GM19467 (cell line): Measurements from ENCODE around the gene MUC5AC.
"Not testable (repeated sequence)": the region's sequence is repeated elsewhere in the genome, so short reads cannot be mapped to it uniquely, and the experiment has no call there.

Experiments
- ATAC-seq: cut with Tn5 transposase; IDR thresholded peaks from one replicate; pipeline ENCODE4 v1.9.1; 2021; ENCODE audit warnings: mild to moderate bottlenecking, moderate library complexity; ENCODE audit not compliant: unreplicated experiment

Gene MUC5AC

DNA sequence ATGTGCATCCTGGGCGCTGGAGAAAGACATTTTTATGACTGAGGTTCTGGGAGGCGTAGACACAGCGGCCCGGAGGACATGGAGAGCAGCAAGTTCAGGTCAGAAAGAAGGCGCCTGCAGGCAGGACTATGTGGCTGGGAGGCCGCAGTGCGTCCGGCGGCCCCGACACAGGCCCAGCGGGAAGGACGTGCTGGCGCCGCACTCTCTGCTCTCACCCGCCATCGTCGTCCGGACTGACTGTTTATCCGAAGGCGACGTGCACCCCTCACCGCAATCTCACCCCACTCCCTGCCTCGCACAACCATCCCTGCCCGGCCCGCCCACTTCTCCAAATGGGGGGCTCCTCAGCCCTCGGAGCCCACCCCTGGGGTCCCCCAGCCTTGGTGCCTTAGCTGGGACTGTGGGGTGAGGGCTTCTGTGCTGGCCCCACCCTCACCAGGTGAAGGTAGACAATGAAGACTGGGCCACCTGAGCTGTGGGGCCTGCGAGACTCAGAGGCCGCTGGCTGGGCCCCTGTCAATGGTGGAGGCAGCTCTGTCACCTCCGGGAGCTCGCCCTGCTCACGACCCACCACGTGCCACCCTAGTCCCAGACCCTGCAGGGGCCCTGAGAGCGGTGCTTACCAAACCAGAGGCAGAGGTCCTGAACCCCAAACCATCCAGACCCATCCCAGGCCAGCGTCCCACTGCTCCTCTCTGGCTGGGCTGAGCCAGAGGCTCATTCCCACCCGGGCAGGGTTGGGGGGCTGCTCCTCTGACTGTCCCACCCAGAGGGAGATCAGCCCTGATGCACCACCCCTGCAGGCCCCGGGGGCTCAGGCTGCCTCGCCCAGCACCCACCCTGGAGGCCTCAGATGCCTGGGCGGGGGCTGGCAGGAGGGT is 48.9 kb downstream of the MUC5AC start:
- ATAC-seq: no peak

DNA sequence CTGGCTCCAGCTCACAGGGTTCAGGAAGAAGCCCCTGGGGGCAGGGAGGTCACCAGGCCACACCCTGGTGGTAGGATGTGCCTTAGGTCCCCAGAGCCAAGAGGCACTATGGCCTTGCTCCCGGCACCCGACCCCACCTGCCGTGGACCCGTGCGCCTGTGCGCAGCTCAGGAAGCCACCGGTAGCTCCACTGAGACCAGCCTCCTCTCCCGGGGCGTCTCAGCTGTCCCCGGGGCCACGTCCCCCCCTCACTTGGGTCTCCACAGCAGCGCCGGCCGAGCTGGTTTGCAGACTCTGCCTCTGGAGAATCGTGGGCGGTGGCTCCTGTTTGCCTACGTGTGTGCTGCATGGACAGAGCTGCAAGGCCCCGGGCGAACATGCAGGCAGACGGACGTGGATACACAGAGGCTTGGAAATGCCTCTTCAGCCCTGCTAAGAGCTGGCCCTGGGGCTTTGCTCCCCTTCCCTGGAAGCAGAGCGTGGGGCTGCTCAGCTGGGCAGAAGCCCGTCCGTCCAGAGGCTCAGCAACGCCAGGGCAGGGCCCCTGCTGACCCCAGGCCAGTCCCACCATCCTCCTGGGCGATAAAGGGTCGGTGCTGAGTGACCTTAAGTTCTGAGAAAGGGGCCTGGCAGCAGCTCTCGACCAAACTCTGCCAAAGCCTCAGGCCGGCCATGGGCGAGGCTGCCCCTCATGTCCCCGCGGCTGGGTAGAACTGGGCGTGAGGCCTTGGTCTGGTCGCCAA is 49.8 kb downstream of the MUC5AC start:
- no peak for ATAC-seq

DNA sequence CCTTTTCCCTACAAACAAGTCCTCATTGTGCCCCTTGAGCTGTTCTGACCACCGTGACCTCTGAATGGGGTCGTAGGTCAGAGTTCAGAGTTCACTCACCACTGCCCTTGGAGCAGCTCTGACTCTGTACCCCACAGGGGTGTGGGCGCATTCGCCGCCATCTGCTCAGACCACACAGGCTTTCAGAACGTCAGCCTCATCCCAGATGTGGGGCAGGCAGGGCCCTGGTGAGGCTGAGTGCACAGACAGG is 50.3 kb downstream of the MUC5AC start:
- no peak for ATAC-seq

DNA sequence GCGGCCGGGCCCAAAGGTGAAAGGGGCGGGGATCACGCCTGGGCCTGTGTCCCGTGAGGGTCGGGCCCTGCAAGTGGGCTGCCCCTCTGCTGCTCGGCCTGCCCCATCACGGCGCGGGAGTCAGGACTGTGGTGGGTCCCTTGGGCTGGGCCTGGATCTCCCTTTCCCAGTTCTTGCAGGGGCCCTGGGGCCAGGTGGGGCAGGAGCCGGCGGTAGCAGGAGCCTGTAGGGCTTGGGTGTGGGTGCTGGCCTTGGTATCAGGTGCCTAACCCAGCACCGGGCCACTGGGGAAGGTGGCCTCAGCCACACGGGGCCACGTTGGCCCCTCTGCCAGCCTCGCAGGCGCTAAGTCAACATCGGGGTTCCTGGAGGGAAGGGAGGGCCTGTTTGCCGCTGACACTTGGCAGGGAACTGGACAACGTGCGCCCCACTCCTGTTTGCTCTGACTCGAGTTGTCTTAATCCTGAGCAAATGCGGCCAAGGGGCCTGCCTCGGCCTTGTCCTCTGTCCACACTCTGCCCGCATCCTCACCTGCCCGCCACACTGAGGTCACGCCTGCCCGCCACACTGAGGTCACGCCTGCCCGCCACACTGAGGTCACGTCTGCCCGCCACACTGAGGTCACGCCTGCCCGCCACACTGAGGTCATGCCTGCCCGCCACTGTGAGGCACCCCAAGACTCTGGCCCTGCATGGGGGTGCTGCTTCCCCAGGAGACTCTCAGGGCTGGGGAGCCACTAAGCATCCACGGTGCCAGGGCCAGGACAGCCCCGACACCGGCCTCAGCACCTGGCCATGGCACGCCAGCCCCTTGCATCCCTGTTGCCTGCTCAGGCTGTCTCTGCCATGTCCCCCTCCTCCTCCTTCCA is 50.9 kb downstream of the MUC5AC start:
- no peak for ATAC-seq

DNA sequence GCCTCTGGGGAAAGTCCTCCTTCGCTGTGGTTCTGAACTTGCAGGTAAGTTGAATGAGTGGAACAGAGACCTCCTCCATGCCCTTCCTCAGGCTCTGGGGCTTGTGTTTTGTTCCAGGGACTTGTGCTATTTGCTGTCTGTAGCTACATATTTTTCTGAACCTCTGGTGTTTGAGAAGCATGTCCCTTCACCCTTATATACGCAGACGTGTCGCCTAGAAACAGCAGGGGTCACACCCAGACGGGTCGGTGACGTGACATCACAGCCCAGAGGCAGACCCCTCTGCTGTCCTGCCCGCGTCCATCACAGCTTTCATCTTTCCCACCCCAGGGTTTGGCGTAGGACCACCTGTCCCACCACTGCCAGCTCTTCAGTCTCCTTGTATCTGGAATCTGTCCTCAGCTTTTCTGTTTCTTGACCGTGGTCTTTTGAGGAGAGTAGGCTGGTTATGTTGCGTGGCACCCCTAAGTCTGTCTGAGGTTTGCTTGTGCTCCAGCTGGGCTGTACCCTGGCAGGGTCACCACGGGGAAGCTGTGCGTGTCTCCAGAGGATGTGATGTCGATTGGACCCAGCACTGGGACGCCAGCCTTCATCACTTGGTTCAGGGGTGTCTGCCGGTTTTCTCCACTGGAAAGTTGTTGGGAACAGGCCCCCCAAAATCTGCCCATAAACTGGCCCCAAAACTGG is 51.8 kb downstream of the MUC5AC start:
- ATAC-seq: no peak

DNA sequence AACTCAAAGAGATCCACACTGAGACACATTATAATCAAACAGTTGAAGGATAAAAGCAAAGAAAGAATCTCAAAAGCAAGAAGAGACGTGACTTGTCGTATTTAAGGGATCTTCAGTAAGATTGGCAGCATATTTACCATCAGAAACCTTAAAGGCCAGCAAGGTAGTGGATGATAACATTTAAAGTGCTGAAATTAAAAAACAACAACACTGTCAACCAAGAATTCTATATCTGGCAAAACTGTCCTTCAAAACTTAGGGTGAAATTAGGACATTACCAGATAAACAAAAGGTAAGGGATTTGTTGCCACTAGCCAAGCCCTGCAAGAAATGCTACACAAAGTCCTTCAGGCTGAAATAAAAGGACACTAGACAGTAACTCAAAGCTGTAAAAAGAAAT is 54.1 kb downstream of the MUC5AC start:
- ATAC-seq: no peak

DNA sequence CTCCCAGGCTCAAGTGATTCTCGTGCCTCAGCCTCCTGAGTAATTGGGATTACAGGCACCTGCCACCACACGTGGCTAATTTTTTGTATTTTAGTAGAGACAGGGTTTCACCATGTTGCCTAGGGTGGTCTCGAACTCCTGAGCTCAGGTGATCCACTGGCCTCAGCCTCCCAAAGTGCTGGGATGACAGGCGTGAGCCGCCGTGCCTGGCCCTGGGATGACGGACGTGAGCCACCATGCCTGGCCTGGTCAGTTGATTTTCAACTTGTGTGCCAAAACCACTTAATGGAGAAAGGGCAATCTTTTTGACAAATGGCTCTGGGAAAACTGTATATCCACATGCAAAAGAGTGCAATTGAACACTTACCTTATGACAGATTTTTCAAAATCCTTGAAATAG is 58.1 kb downstream of the MUC5AC start:
- ATAC-seq: not testable (repeated sequence)

DNA sequence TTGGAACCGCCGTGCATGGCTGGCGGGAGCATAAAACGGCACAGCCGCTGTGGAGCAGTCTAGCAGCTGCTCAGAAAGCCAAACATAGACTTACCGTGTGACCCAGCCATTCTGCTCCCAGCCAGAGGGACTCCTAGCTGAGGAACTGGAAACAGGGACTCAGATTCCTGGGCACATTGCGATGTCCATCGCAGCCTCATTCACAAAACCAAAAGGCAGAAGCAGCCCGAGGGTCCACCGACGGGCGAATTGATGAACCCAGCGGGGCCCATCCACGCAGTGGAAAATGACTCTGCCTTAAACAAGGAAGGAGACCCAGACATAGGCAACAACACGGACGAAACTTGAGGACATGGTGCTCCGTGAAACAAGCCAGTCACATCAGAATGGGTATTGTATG is 59.4 kb downstream of the MUC5AC start:
- ATAC-seq: no peak

DNA sequence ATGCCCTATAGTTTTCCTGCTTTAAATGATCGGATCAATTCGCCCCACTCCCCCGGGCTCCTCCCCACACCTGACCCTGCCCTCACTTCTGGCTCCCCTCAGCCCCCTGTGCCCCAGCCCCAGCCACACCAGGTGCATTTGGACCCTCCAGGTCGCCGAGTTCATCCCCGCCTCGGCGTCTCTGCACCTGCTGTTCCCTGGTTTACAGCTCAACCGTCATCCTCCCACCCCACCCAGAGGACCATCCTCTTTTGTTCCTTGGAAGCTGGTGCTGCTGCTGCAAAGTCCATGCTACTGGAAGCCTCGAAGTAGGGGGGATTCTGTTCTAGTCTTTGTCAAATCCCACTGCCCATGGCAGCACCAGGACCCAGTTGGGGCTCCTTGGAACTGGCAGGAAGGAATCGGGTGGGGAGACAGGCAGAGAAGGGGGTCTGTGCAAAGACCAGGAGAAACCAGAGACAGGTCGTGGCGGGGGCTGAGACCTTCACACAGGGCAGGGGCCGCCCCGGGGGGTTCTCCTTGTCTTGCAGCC is 60.6 kb downstream of the MUC5AC start:
- no peak for ATAC-seq

DNA sequence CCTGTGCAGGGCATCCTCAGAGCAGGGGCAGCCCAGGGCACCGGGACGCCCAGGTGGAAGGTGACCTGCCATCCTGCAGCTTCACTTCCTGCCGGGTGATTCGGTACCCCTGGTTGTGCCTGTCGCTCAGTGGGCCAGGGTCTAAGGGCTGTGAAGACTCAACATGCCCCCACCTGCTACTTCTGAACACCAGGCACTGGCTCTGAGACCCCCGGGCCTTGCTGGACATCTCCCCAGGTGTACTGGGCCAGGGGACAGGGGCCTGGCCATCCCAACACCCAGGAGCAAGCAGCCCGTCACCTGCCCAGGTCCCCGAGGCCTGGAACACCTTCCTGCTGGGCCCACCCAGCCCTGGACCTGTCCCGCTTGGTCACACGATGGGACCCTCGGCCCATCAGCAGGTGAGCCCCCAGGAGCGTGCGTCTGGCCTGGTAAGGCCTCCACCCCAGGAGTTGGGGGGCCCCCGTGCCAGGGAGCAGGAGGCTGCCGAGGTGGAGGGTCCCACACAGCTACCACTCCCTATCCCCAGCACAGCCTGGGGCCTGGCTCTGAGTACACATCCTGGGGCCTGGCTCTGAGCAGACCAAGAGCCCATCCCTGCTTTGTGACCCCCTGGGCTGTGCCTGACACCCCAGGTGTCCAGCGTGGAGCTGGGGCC is 61.2 kb downstream of the MUC5AC start:
- no peak for ATAC-seq

DNA sequence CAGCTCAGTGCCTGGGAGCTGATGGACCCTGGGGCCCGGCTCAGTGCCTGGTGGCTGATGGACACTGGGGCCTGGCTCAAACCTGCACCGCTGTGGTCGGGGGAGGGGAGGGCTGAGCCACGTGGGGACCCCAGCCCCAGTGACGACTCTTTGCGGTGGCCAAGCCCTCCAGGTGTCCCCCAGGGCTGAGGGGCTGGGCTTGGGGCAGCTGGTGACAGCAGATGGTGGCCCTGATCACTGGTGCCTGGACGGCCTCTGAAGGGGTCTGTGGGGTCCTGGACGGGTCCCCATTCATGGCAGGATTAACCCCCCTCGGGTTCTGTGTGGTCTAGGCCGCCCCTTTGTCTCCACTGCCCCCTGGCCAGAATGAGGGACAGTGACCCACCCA is 61.7 kb downstream of the MUC5AC start:
- ATAC-seq: no peak

DNA sequence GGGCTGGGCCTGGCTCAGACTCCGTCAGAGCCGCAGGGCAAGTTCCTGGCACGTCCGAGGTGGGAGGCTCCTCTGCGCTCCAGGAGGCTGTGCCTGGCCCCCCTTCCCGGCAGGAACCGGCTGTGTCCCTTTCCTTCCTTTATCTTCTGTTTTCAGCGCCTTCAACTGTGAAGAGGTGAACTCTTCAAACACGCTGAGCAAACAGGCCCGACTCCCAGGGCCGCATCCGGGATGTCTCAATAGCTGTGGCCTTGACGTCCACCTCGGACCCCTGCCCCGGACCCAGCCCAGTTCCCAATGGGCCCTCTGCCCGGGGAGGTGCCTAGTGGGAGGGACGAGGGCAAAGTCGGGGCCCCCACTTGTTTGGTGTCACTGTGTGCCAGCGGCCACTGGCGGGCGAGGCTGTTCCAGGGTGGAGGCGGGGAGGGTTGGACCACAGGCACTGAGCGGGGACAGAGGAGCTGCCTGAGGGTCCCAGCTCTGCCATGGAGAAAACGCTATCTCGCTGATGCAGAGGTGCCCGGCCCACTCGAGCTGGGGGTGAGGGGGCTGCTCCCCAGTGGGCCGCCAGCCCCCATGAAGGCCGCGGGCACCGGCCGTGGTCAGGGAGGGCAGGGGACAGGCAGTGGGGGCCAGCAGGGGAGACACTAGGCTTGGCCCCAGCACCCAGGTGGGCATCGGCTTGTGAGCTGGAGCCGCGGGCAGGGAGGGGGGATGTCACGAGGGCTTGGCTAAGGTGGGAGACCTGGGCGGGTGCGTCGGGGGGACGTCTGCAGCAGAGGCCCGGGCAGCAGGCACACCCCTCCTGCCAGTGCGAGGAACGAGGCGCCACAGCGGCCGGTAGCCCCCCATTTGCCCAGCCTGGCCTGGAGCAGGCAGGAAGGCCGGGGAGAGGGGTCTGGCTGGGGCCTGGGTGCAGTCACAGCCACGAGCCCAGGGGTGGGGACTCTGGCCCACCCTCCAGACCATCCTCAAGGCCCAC is 62.4 kb downstream of the MUC5AC start:
- ATAC-seq: no peak

DNA sequence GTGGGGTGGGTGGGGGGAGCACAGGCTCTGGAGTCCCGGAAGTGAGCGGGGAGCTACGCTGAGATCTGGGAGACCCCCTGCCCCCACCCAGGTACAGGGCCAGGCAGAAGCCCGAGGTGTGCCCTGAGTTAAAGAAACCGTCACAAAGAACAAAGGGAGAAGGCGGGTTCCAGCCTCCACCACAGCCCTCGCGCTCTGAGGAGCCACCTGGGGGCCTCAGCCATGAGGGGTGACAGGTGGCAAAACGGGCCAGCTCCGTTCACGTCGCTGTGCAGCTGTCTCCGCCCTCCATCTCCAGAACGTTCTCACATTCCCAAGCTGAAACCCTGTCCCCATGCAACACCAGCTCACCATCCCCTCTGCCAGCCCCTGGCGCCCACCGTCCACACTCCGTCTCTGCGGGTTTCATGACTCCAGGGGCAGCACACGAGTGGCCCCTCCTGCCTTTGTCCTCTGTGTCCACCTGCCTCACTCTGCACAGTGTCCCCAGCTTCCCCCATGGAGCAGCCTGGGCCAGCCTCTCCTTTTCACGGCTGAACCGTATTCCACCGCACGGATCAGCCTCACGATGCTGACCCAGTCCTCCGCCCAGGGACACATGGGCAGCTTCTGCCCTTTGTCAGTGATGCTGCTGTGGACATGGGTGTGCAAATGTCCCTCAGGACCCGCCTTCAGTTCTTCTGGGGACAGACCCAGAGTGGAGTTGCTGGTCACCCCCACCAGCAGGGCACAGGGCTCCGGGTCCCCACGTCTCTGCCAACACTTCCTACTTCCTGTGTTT is 63.4 kb downstream of the MUC5AC start:
- ATAC-seq: no peak

DNA sequence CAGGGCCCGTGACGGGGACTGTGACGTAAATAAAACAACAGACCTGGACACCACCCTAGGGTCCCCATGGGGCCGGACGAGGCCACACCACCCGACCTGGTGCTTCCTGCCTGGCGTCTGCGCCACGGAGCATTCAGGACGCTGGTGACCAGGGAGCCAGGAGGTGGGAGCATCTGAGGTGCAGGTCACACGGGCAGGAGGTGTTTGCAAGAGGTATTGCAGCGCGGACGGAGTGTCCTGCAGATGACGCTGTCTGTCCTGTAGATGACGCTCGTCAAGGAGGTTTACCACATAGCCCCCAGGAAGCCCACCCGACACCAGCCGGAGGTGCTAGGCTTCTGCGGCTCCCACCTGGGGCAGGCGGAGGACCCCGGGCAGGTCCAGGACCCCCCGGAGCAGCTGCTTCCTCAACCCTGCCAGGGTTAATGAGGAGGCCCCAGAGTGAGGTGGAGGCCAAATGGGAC is 64.1 kb downstream of the MUC5AC start:
- ATAC-seq: no peak

DNA sequence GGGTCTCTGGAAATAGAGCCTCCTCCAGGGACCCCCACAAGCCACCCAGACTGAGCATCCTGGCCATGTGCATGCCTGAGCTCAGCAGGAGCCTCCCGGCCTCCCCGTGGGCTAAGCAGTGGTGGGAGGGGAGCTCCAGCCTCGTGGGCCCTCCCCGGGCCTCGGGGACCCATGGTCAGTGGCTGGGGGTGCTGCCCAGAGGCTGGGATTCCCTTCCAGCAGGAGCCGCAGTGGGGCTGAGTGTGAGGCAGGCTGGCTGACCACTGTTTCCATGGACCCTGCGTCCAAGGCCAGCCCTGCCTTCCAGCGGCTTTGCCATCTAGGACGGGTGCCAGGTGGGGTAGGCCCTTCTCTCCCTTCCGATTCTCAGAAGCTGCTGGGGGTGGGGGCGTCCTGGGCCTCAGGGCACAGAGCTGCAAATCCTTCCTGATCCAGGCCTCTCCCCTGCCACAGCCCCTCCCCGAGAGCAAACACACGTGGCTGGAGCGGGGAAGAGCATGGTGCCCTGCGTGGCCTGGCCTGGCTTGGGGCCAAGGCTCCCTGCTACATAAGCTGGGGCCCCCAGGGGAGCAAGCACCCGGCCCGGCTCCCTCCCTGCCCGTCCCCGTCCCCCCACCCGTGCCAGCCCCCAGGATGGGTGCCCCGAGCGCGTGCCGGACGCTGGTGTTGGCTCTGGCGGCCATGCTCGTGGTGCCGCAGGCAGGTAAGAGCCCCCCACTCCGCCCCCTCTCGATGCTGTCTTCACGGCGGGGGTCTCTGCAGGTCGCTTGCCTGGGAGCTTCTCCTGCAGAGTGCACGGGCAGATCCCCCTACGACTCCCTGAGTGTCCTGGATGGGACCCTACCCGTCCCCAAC is 65.0 kb downstream of the MUC5AC start, which contains the start of gene MUC5B:
MUC5B (plus strand) TSS at position 576 of the 855 bp plus-strand sequence; CDS start at position 634, 58 bp downstream.
- ATAC-seq: no peak

DNA sequence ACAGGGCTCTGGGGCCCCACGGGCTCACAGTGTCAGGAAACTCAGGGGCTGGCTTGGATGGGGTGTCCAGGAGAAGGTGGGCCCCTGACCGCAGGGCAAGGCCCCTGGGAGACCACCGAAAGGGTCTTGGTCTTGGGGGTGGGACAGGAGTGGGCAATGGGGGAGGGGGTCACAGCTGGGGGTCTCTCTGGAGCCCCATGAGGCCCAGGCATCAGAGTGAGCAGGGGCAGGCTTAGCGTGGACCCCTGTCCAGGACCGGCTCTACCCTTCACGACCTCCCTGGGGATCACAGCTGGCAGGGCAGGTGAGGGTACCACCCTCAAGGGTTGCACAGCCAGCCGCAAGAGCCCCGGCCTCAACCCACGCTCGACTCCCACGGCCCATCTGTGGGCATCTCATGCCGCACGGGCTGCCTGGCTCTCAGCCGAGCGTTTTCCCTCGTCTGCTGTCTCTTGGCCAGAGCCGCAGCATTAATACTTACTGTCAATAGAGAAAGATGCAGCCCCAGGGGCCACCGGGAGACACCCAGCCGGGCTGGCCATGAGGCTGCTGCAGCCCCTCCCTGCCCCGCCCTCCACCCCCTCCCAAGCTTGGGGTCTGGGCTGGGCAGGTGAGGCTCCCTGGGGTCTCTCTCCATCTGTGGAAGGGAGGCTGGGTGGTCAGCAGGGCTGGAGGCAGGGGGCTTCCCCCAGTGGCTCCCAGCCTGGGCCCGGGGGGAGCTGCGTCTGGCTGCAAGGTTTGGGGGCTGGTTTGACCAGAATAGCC is 65.8 kb downstream of the MUC5AC start:
- no peak for ATAC-seq
